Measurements from ENCODE around the gene LEO1.

The LEO1 gene

DNA sequence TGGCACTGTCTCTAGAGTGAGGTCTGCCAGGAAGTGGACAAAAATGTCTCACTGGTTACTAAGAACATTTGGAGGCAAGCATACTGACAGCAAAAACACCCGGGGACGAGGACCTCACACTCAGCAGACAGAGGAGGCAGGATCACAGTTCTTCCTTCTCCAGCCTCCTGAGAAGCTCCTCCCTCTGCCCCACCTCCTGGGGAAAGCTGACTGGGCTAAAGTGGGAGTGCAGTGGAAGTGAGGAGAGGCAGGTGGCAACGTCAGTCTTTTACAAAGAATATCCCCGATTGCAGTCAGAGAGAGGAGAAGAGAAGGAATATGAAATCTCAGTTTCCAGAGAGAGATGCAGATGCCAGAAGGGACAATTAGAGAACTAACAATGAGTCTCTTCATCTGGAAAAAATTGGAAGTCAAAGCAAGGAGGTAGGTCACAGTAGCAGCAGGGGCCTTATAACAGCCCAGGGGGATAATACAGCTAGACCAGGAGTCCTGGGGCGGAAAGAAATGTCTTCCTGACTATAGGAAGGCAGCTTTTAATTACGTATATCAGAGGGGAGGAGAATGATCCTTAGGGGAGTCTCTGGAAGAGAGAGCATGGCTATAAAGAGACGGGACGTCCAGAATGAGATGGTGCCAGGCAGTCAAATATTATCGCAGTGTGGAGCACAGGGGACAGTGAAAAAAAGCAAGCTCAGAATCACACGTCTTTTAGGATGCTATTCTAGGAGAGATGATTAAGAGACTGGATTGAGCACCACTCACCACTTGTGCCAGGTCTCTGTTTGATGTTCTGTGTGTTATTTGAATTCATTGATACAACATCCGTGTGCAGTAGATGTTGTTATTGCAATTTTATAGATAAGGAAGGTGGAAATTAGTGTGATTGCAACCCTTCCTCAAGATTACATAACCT, 47.2 kb downstream of the LEO1 start:
- no peak for DNase-seq

DNA sequence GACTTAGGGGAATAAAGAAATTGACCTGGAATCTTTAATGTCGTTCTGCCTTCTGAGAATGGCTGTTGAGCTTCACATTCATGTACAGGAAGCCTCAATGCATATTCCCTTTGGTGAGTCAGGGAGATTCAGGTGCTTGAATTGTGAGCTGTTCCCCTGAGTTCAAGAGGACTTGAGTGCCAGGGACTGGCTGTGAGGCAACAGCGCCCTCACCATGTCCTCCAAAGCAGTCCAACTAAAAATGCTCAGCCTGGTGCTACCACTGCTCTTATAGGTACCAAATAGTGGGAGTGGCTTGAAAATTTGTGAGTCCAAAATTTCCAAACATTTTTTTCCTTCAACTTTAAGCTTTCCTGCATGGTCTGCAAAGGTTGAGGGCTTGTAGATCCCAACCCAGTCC, 54.1 kb downstream of the LEO1 start:
- no peak for DNase-seq

DNA sequence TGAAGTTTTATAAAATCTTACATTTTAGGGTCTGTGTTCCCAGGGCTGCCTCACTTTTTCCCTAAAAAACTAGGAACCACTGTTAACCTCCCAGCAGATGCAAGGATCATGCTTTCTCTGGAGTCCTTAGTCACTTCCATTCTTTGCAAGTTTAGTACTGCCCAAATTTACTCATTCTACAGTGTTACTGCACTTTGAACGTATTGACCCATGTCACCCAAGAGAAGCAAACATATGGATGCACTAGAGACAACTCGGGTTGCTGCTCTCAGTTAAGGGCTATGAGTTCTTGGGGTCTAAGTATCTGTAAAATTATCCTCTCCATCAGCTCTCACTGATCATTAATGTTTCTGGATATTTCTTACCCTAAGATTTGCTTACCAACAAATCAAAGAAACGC, 59.0 kb downstream of the LEO1 start:
- no peak for DNase-seq

DNA sequence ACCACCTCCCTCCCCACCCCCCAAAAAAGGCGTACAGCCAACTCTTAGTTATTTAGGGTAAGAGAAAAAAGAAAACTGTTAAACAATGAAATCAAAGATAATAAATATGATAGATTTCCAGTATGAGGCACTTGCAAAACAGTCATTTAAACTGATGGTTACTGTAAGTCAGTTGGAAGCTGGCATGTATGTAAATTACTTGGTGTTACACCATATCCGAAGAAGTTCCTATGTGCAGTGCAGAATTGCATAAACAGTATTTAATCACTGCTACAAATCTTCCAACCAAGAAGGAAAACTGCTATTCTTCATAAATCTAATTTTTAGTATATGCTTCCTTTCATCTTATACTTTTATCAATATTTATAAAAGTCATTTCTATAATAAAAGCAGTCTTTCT, 62.0 kb downstream of the LEO1 start:
- DNase-seq, result no peak

DNA sequence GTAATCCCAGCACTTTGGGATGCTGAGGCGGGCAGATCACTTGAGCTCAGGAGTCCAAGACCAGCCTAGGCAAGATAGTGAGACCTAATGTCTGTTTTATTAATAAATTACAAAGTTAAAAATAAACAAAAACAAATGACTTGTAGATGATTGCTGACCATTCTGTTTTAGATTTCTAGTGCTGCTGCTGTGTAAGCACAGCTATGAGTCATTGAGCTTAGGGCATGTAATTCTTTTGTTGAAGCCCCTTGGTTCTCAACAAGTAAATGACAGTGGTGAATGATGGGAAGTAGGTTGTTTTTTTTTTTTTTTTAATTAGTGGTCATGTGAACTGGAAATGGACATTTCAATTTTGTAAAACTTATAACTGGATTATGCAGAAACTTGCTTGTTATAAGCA, 63.3 kb downstream of the LEO1 start:
- DNase-seq, result no peak

DNA sequence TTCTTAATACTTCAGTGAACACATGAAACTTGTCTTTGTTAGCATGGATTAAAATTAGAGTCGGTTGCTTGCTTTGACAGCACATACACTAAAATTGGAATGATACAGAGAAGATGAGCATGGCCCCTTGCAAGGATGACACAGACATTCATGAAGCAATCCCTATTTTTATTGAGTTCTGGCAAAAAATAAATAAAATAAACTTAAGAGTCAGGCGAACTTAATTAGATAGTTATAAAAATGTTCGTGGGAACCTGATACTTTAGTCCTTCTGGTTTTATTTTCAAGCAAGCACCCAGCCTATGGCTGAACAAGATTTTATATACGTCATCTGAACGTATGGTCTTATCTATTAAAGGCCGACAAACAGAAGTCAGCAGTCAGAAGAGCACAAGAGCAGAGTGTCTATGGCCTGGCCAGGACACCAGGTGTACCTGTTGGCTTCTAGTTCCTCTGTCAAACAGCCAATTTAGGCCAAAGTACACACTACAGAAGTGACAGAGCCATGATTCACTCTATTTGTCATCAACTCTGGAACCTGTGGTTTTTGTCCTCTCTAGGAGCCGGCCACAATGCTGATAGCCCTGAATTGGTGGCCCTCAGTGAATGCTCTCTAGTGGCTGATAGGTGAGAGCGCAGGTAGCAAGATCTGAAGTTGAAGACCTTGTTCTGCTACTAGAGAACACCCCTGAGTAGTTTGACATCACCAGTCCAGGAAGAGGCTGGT, 64.3 kb downstream of the LEO1 start:
- no peak for DNase-seq

DNA sequence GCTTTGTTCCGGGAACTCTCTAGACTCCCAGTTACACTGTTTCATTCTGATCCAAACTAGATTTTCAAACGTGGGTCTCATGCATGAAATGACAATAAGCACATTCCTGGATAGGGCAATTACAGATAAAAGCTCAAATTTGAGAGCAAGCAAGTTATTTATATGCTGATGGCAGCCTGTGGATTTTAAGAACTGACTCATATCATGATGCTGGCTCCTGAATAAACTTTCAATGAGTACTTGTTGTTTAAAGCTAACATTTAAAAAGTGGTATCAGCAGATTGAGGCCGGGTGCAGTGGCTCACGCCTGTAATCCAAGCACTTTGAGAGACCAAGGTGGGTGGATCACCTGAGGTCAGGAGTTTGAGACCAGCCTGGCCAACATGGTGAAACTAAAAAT, 66.6 kb downstream of the LEO1 start:
- no peak for DNase-seq

DNA sequence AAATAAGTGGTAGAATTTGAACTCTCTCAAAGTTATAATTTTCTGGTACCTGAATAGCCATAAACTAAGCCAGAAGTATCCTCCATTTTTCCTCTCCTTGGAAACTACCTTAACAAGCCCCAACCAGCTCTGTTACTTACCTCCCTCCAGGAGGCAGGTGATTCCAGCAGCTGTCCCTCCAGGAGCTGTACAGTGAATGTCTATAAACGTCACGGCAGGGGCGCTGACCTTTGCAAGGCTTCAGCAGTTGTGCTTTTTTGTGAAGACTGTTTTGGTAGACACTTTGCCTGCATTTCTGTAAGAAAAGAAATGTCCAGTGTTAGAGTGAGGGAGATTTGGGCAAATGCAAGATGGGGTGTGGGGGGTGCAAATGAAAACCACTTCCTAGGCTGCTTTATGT, 67.2 kb downstream of the LEO1 start:
- no peak for DNase-seq

DNA sequence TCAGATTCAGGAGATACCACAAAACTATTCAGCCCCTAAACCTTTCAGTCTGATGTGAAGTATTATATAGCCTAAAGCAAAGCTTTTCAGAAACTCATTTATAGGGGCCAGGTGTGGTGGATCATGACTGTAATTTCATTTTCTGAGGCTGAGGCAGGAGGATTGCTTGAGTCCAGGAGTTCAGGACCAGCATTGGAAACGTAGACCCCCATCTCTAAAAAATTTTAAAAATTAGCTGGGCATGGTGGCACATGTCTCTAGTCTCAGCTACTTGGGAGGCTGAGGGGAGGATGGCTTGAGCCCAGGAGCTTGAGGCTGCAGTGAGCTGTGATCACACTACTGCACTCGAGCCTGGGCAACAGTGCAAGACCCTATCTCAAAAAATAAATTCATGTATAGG, 82.1 kb downstream of the LEO1 start:
- DNase-seq, result no peak

DNA sequence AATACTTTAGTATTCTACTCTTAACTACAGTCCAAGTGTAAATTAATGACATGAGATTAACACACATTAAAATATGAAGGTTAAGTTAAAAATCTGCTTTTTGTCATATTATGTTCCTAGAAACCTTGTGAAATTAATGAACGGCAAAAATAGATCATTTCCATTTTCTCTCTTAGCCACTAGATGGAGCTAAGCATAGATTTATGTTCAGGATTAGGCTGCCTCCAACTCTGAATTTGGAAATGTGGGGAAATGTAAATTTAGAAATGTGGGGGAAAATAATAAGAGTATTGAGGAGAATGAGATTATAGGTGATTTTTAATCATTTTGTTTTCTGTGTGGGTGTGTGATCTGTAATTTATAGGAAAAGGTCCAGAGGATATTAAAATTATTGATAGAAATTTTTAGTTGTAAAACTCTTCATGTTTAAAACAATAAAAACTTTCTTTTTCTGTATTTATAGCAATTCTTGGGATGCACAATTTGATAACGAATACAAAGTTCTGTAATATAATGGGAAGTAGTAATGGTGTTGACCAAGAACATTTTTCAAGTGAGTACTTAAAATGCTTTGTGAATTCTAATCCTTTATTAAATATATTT, 82.9 kb downstream of the LEO1 start:
- no peak for DNase-seq

Data from activated CD8-positive, alpha-beta memory T cell treated with anti-CD3 and anti-CD28 coated beads, Interleukin-2, amount 50 U/mL, for 48 hours (primary cell).